GM21390 (cell line): ENCODE results near the gene IL19.

ENCODE experiments used
- ATAC-seq: cut with Tn5 transposase; IDR thresholded peaks from one replicate; pipeline ENCODE4 v1.9.1; 2021; ENCODE audit not compliant: unreplicated experiment

Gene IL19, protein sequence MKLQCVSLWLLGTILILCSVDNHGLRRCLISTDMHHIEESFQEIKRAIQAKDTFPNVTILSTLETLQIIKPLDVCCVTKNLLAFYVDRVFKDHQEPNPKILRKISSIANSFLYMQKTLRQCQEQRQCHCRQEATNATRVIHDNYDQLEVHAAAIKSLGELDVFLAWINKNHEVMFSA

DNA sequence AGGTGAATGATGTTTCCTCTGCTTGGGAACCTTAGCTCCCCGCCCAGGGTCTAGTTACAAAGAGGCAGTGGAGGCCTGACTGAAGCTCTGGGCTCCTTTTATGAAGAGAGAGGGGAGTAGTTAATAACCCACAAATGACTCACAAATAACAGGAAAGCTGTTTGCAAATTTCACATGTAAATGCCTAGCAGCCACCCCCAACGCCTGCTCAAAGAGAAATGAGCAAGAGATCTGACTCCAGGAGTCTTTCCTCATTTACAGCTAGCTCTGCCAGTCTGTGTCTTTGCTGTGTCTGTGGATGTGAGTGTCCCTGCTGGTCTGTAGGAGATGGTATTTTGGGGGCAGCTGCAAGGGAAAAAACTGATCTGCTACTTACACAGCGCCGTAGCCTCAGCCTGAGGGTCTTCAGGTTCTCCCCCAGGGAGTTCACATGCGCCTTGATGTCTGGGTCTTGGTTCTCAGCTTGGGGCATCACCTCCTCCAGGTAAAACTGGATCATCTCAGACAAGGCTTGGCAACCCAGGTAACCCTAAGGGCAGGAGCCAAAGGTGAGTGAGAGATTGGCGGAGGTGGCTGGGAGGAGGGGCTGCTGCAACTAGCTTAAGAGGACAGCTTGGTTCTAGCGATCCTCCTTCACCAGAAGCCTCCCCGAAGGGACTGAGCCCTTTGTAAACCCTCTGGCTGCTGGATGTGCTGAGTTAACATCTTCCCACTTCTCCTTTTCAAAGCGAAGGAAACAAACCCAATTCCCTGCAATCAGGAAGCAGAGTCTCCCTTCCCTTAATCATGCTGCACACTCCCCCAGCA, at the start of gene IL19:
Gene IL19 (plus strand): TSS at position 243 of the 807 bp plus-strand sequence. CDS start 65,890 bp downstream, outside the sequence.
- ATAC-seq = no peak

GRCh38 chr1:206721454-206721853, 49.1 kb upstream of the IL19 start:
- no peak for ATAC-seq

GRCh38 chr1:206722751-206723461, 47.7 kb upstream of the IL19 start:
- no peak for ATAC-seq

DNA sequence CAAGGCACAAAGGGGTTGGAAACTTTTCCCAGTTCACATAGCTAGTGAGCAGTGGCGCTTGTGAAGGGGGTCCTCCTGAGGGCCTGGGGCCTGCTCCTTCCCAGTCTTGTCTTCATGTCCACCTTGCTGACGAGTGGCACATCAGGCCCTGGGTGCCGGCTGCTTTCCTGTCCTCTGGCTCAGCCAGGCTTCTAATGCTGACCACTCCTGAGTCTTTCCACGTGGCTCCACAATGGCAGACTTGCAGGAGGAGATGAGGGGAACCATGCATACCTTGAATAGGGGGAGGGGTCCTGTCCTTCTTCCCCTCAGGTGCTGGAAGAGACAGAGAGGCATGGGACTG, 47.1 kb upstream of the IL19 start:
- ATAC-seq = no peak

DNA sequence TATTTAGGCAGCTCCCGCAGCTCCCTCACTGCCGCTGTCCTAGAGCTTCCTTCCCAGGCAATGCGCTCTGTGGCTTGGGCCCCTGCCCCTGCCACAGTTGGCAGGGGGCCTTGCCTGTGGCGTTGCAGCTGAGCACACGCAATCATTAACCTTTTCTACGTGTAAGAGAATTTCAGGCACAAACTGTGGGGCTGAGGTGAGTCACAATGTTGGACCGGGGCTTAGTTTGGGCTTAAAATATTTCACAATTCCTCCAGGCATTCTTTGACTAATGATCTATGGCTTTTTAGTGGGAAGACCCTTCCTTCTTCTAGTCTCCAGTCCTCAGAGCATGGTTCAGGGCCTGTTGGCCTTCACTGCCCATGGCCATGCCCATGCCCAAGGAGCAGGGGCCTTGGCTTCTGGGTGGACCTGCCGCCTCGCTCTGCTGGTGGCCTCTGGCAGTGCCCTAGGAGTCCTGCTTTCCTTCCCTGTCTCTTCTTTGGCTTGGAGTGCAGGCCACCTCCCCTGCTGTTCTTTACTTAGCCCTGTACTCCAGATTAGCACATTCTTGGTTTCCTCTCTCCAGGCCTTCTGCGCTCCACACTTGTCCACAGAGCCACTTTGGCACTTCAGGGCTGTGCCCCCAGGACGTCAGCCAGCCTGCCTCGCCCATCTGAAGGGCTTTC, 46.6 kb upstream of the IL19 start:
- ATAC-seq = no peak

GRCh38 chr1:206725109-206725963, 45.2 kb upstream of the IL19 start:
- no peak for ATAC-seq

DNA sequence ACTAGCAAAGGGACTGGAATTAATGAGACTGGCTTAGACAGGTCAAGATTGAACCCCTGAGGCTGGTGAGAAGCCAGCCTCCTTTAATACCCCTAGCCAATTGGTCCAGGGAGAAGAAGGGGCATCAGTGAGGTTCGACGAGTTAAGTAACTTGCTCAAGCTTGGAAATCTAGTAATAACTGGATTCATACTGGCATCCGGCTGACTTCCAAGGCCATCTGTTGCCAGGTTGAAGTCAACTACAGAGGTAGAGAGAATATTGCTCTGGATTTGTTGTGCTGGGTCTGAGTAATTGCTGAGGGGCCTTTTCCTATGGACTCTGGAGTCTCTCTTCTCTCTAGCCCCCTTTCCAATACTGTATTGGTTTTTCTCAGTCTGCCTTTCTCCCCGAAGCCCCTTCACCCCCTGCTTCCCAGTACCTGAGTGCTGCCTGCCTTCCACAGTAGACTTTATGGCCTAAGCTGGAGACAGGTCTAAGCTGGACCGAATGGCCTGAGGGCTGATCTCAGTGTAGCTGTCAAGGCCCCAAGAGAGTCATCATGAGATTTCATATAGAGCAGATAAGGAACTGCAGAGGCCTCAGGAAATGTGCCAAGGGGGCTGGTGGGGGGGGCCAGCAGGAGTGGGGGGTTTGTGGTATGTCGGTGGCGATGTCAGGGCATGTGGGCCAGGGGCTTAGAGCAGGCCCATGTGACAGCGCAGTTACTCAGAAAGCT, 42.4 kb upstream of the IL19 start:
- ATAC-seq = no peak

DNA sequence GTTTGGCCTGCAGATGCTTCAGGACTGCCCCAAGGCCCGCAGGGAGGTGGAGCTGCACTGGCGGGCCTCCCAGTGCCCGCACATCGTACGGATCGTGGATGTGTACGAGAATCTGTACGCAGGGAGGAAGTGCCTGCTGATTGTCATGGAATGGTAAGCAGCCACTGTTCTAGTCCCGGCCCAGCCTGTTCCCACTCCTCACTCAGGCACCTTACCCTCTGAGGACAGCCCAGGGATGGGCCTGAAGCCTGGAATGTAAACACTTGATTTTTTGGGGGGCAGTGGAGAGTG, 41.9 kb upstream of the IL19 start:
- no peak for ATAC-seq

GRCh38 chr1:206729050-206729449, 41.5 kb upstream of the IL19 start:
- ATAC-seq = no peak

DNA sequence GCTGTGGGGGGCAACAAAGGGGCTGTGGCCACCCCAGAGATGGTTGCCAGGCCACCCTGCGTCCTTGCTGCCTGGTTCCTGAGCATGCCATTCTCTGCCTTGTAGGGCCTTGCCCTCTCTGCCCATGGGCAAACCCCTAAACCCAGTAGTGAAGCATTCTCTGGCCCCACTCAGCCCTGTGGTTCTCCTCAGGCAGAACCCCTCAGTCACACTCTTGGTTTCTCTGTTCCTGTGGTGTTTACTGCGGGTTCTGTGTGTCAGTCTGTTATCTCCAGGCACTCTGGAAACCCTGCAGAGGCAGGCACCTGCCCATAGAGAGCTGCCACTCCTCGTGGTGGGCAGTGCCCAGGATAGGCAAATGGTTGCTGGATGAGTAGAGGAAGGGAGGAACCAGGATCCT, 41.1 kb upstream of the IL19 start:
- no peak for ATAC-seq

GRCh38 chr1:206732508-206732907, 38.1 kb upstream of the IL19 start:
- no peak for ATAC-seq

GRCh38 chr1:206732992-206733391, 37.6 kb upstream of the IL19 start:
- ATAC-seq = no peak

GRCh38 chr1:206734499-206735142, 36.0 kb upstream of the IL19 start:
- ATAC-seq = no peak

DNA sequence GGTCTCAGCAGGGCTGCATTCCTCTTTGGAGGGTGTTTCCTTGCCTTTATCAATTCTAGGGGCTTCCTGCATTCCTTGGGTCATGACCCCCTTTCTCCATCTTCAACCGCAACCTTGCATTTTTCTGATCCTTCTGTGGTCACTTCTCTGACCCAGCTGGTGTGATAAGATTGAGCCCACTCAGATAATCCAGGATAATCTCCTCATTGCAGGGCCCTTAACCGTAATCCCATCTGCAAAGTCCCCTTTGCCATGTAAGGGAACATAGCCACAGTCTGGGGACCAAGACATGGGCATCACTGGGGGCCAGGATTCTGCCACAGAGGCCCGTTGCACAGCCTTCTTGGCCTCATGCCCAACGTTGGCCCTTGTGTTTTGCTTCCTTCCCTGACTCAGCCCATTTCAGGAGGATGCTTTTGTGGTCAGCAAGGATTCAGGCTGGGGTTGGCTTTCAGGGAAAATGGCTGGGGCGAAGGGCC, 35.0 kb upstream of the IL19 start:
- no peak for ATAC-seq

GRCh38 chr1:206736878-206737728, 33.5 kb upstream of the IL19 start:
- ATAC-seq = no peak

DNA sequence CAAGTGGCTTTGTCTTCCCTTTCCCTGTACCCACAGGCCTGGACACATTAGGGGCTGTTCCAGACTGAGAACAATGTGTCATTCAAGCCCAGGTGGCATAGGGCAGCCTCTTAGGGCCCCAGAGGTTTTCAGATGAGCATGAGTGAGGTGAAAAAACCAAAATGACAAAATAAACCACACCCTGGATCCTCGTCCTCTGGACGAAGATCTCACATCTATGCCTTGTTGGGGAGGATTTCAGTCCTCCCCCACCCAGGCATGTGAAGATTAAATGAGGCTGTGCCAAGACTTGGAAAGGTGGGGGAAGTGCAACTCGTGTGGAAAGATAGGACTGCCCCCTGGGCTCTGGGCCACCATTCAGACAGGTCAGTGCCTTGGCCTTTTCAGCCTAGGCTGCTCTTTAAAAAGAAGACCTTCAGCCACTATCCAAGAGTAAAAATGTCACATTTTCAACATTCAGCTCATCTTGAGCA, 32.8 kb upstream of the IL19 start:
- no peak for ATAC-seq

- no peak for ATAC-seq
These were observed 31.9 kb upstream of the IL19 start for GRCh38 chr1:206738370-206739366.
